HG03159 (cell line): ENCODE data around the gene SEC22B.
"Not testable (repeated sequence)": the region's sequence is repeated elsewhere in the genome, so short reads cannot be mapped to it uniquely, and the experiment has no call there.

Source experiments
- ATAC-seq: cut with Tn5 transposase; IDR thresholded peaks from one replicate; pipeline ENCODE4 v1.9.1; 2021; ENCODE audit warnings: mild to moderate bottlenecking, moderate library complexity; ENCODE audit not compliant: unreplicated experiment

Gene SEC22B

GRCh38 chr1:120149420-120150059, 26.8 kb downstream of the SEC22B start:
- not testable (repeated sequence) for ATAC-seq

GRCh38 chr1:120145806-120146205, 30.5 kb downstream of the SEC22B start:
- not testable (repeated sequence) for ATAC-seq

GRCh38 chr1:120144626-120145025, 31.7 kb downstream of the SEC22B start:
- not testable (repeated sequence) for ATAC-seq

GRCh38 chr1:120144169-120144568, 32.2 kb downstream of the SEC22B start:
- not testable (repeated sequence) for ATAC-seq

GRCh38 chr1:120143334-120143733, 33.0 kb downstream of the SEC22B start:
- not testable (repeated sequence) for ATAC-seq

GRCh38 chr1:120142512-120143263, 33.6 kb downstream of the SEC22B start:
- ATAC-seq = peak; percentile 98

- ATAC-seq = not testable (repeated sequence)
These were observed 34.5 kb downstream of the SEC22B start for GRCh38 chr1:120141865-120142264.

- ATAC-seq = not testable (repeated sequence)
These were observed 35.6 kb downstream of the SEC22B start for GRCh38 chr1:120140656-120141265.

GRCh38 chr1:120136086-120136485, 40.2 kb downstream of the SEC22B start:
- not testable (repeated sequence) for ATAC-seq

- not testable (repeated sequence) for ATAC-seq
These were observed 42.4 kb downstream of the SEC22B start for GRCh38 chr1:120133928-120134325.

GRCh38 chr1:120133228-120133927, 42.9 kb downstream of the SEC22B start:
- no peak for ATAC-seq

- ATAC-seq = not testable (repeated sequence)
These were observed 43.9 kb downstream of the SEC22B start for GRCh38 chr1:120132406-120132763.

GRCh38 chr1:120131611-120132405, 44.5 kb downstream of the SEC22B start:
- ATAC-seq = peak; percentile 72

GRCh38 chr1:120127921-120128320, 48.4 kb downstream of the SEC22B start:
- ATAC-seq = not testable (repeated sequence)

- ATAC-seq = not testable (repeated sequence)
These were observed 50.1 kb downstream of the SEC22B start for GRCh38 chr1:120126216-120126615.

- not testable (repeated sequence) for ATAC-seq
These were observed 51.7 kb downstream of the SEC22B start for GRCh38 chr1:120124628-120125027.

- not testable (repeated sequence) for ATAC-seq
These were observed 52.4 kb downstream of the SEC22B start for GRCh38 chr1:120123813-120124510.

- peak; percentile 78 for ATAC-seq
These were observed 53.9 kb downstream of the SEC22B start for GRCh38 chr1:120122262-120122893.

- ATAC-seq = not testable (repeated sequence)
These were observed 54.5 kb downstream of the SEC22B start for GRCh38 chr1:120121830-120122229.
